Neural progenitor cell (in vitro differentiated cells): ENCODE results near the gene ELOVL6. TPM values are rescaled to one million over a fixed set of nuclear protein-coding genes. Genes with fewer than 3 reads are reported as not detected.

Experiments
- DNase-seq: peaks from one replicate; pipeline ENCODE4 v3.0.0-alpha.2; 2016; ENCODE audit warnings: low spot score
- H2AFZ ChIP-seq: fragments of 200-600 bp; sonication (generic); replicated peaks from 2 replicates; pipeline ENCODE4 v1.6.1; 2016; ENCODE audit warnings: antibody characterized with exemption
- H3F3A ChIP-seq: fragments of 200-600 bp; sonication (generic); 2 replicates; pipeline ENCODE4 v1.6.1; 2016; ENCODE audit warnings: antibody characterized with exemption, low read depth
- H3K27ac ChIP-seq: fragments of 200-600 bp; sonication (generic); 2 replicates; pipeline ENCODE4 v1.5.1; 2016; ENCODE audit warnings: mild to moderate bottlenecking
- H3K27me3 ChIP-seq: fragments of 200-600 bp; sonication (generic); 2 replicates; pipeline ENCODE4 v1.6.1; 2016; ENCODE audit warnings: mild to moderate bottlenecking, moderate library complexity
- H3K36me3 ChIP-seq: fragments of 200-600 bp; sonication (generic); 2 replicates; pipeline ENCODE4 v1.5.1; 2016
- H3K4me1 ChIP-seq: fragments of 200-600 bp; sonication (generic); 2 replicates; pipeline ENCODE4 v1.6.1; 2016; ENCODE audit warnings: mixed run types
- H3K4me2 ChIP-seq: fragments of 200-600 bp; sonication (generic); 2 replicates; pipeline ENCODE4 v1.6.1; 2016
- H3K4me3 ChIP-seq: fragments of 200-600 bp; sonication (generic); 2 replicates; pipeline ENCODE4 v1.5.1; 2016
- H3K79me2 ChIP-seq: fragments of 200-600 bp; sonication (generic); 2 replicates; pipeline ENCODE4 v1.6.1; 2016; ENCODE audit warnings: low read depth
- H3K9ac ChIP-seq: fragments of 200-600 bp; sonication (generic); 2 replicates; pipeline ENCODE4 v1.6.1; 2016
- H3K9me3 ChIP-seq: fragments of 200-600 bp; sonication (generic); 2 replicates; pipeline ENCODE4 v1.5.1; 2016; ENCODE audit warnings: low read depth
- H4K20me1 ChIP-seq: fragments of 200-600 bp; sonication (generic); 2 replicates; pipeline ENCODE4 v1.6.1; 2016; ENCODE audit warnings: low read depth
- H3K27ac Mint-ChIP-seq: 3 replicates; pipeline ENCODE4 v1.8.0; 2021; ENCODE audit warnings: mixed read lengths
- H3K27me3 Mint-ChIP-seq: 2 replicates; pipeline ENCODE4 v1.8.0; 2022; ENCODE audit warnings: low read depth, mild to moderate bottlenecking, inconsistent platforms, moderate library complexity, mixed read lengths; ENCODE audit not compliant: insufficient read depth
- H3K36me3 Mint-ChIP-seq: 3 replicates; pipeline ENCODE4 v1.8.0; 2021; ENCODE audit warnings: mixed read lengths
- H3K4me1 Mint-ChIP-seq: 3 replicates; pipeline ENCODE4 v1.8.0; 2021; ENCODE audit warnings: mixed read lengths
- H3K4me3 Mint-ChIP-seq: 3 replicates; pipeline ENCODE4 v1.8.0; 2021; ENCODE audit warnings: mild to moderate bottlenecking, moderate library complexity, mixed read lengths
- H3K9me3 Mint-ChIP-seq: 3 replicates; pipeline ENCODE4 v1.8.0; 2020; ENCODE audit warnings: mixed read lengths
- EZH2 ChIP-seq: fragments of 200-600 bp; sonication (generic); IDR thresholded peaks from 2 replicates; pipeline ENCODE4 v1.6.1; 2017; ENCODE audit warnings: antibody characterized with exemption, mild to moderate bottlenecking, moderate library complexity
- EZH2phosphoT487 ChIP-seq: fragments of 200-600 bp; sonication (generic); IDR thresholded peaks from 2 replicates; pipeline ENCODE4 v1.6.1; 2017; ENCODE audit warnings: antibody characterized with exemption
- total RNA-seq: library from RNA; depleted of rRNA; stranded (reverse); fragments of >200 nt; gene quantifications from 2 replicates; pipeline ENCODE4 v1.2.3, GENCODE V29; 2015; ENCODE audit warnings: low replicate concordance
- TF ChIP-seq, protein P1 (sequence below): fragments of 200-600 bp; sonication (generic); IDR thresholded peaks from 2 replicates; pipeline ENCODE4 v1.5.1; 2017; ENCODE audit warnings: antibody characterized with exemption, mild to moderate bottlenecking

Gene ELOVL6
- total RNA-seq, 1 donor from 2014 or later: 54.4 TPM

- Histone ChIP-seq H3K9ac (no peak overlapping the region), H3K4me3 (no peak overlapping the region), H2AFZ (no peak overlapping the region), H3K4me1 (peaks cover 5% of the 10 kb centered on the region), H4K20me1 (peaks cover 51% of the 10 kb centered on the region), H3K36me3 (no peaks in the 10 kb centered on the region), H3K4me2 (no peak overlapping the region), H3K79me2 (peaks cover 88% of the 10 kb centered on the region), H3K27me3 (no peaks in the 10 kb centered on the region), H3K27ac (peak overlapping the region; percentile 56), H3F3A (no peaks in the 10 kb centered on the region), H3K9me3 (no peaks in the 10 kb centered on the region)
- Mint-ChIP-seq H3K4me3 (no peak overlapping the region), H3K27ac (no peak overlapping the region), H3K27me3 (no peaks in the 10 kb centered on the region), H3K9me3 (no peaks in the 10 kb centered on the region), H3K36me3 (no peaks in the 10 kb centered on the region), H3K4me1 (peaks cover 26% of the 10 kb centered on the region)
- no peak for TF ChIP-seq EZH2
- no peak for TF ChIP-seq EZH2phosphoT487
- TF ChIP-seq, protein P1, sequence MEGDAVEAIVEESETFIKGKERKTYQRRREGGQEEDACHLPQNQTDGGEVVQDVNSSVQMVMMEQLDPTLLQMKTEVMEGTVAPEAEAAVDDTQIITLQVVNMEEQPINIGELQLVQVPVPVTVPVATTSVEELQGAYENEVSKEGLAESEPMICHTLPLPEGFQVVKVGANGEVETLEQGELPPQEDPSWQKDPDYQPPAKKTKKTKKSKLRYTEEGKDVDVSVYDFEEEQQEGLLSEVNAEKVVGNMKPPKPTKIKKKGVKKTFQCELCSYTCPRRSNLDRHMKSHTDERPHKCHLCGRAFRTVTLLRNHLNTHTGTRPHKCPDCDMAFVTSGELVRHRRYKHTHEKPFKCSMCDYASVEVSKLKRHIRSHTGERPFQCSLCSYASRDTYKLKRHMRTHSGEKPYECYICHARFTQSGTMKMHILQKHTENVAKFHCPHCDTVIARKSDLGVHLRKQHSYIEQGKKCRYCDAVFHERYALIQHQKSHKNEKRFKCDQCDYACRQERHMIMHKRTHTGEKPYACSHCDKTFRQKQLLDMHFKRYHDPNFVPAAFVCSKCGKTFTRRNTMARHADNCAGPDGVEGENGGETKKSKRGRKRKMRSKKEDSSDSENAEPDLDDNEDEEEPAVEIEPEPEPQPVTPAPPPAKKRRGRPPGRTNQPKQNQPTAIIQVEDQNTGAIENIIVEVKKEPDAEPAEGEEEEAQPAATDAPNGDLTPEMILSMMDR: no peak
- no peak for DNase-seq
Observed at GRCh38 chr4:110155654-110156053, 42.8 kb downstream of the ELOVL6 start.

GRCh38 chr4:110154582-110154981 is 43.8 kb downstream of the ELOVL6 start:
- H3K9me3 ChIP-seq: no peaks in the 10 kb centered on the region
- TF ChIP-seq, protein P1: no peak
- no peak for TF ChIP-seq EZH2
- no peak for TF ChIP-seq EZH2phosphoT487
- H2AFZ ChIP-seq: no peak overlapping the region
- no peak overlapping the region for H3K4me3 Mint-ChIP-seq
- H3K4me1 ChIP-seq: peaks cover 5% of the 10 kb centered on the region
- H3K4me2 ChIP-seq: no peak overlapping the region
- no peaks in the 10 kb centered on the region for H3F3A ChIP-seq
- peaks cover 26% of the 10 kb centered on the region for H3K4me1 Mint-ChIP-seq
- no peaks in the 10 kb centered on the region for H3K9me3 Mint-ChIP-seq
- peaks cover 84% of the 10 kb centered on the region for H3K79me2 ChIP-seq
- DNase-seq: no peak
- H3K4me3 ChIP-seq: no peak overlapping the region
- H3K9ac ChIP-seq: no peak overlapping the region
- H3K27ac Mint-ChIP-seq: no peak overlapping the region
- H3K36me3 Mint-ChIP-seq: peaks cover 6% of the 10 kb centered on the region
- H3K27me3 Mint-ChIP-seq: no peaks in the 10 kb centered on the region
- H4K20me1 ChIP-seq: peaks cover 41% of the 10 kb centered on the region
- H3K27ac ChIP-seq: no peak overlapping the region
- no peaks in the 10 kb centered on the region for H3K36me3 ChIP-seq
- no peaks in the 10 kb centered on the region for H3K27me3 ChIP-seq

GRCh38 chr4:110152386-110152785 is 46.0 kb downstream of the ELOVL6 start:
- TF ChIP-seq, protein P1: no peak
- TF ChIP-seq EZH2: no peak
- TF ChIP-seq EZH2phosphoT487: no peak
- no peak overlapping the region for H3K4me3 Mint-ChIP-seq
- peaks cover 23% of the 10 kb centered on the region for H3K4me1 Mint-ChIP-seq
- no peak overlapping the region for H2AFZ ChIP-seq
- no peak overlapping the region for H3K4me3 ChIP-seq
- no peak overlapping the region for H3K4me2 ChIP-seq
- peaks cover 4% of the 10 kb centered on the region for H3K9me3 Mint-ChIP-seq
- no peaks in the 10 kb centered on the region for H3K27me3 Mint-ChIP-seq
- no peak for DNase-seq
- peaks cover 5% of the 10 kb centered on the region for H3K4me1 ChIP-seq
- H3K36me3 ChIP-seq: no peaks in the 10 kb centered on the region
- peaks cover 33% of the 10 kb centered on the region for H4K20me1 ChIP-seq
- no peak overlapping the region for H3K27ac ChIP-seq
- H3K9ac ChIP-seq: no peak overlapping the region
- no peaks in the 10 kb centered on the region for H3K9me3 ChIP-seq
- H3K79me2 ChIP-seq: peaks cover 84% of the 10 kb centered on the region
- no peaks in the 10 kb centered on the region for H3F3A ChIP-seq
- no peak overlapping the region for H3K27ac Mint-ChIP-seq
- peaks cover 20% of the 10 kb centered on the region for H3K36me3 Mint-ChIP-seq
- H3K27me3 ChIP-seq: no peaks in the 10 kb centered on the region
